Upper lobe of left lung (tissue), 6 donors: ENCODE data around the gene AWAT2. TPM values are rescaled to one million over a fixed set of nuclear protein-coding genes. Genes with fewer than 3 reads are reported as not detected.

Source experiments
- ATAC-seq, 2 donors: fragments of 200-7000 bp; cut with Tn5 transposase; one replicate each; pipeline ENCODE4 v1.9.1; 2022; ENCODE audit warnings: mild to moderate bottlenecking in 2 of 2, moderate library complexity in 2 of 2; ENCODE audit not compliant: low FRiP score in 2 of 2
- DNase-seq, 2 donors: peaks; one replicate each; pipeline ENCODE4 v3.0.0-alpha.2; 2019 to 2020
- H3K27ac ChIP-seq, 4 donors: fragments of 200-600 bp; sonication (generic); one replicate each; pipeline ENCODE4 v1.5.1; 2016 to 2019
- H3K27me3 ChIP-seq, 4 donors: fragments of 200-600 bp; sonication (generic); one replicate each; pipeline ENCODE4 v1.5.1; 2017 to 2019
- H3K36me3 ChIP-seq, 4 donors: fragments of 200-600 bp; sonication (generic); one replicate each; pipeline ENCODE4 v1.5.1; 2016 to 2019
- H3K4me1 ChIP-seq, 4 donors: fragments of 200-600 bp; sonication (generic); one replicate each; pipeline ENCODE4 v1.5.1; 2018 to 2019
- H3K4me3 ChIP-seq, 4 donors: fragments of 200-600 bp; sonication (generic); one replicate each; pipeline ENCODE4 v1.5.1; 2017 to 2019; ENCODE audit warnings: mild to moderate bottlenecking in 2 of 4, moderate library complexity in 1 of 4
- H3K9me3 ChIP-seq, 4 donors: fragments of 200-600 bp; sonication (generic); one replicate each; pipeline ENCODE4 v1.5.1; 2018 to 2019
- CTCF ChIP-seq, 6 experiments: fragments of 450-650 bp in 4 of 6; fragments of 200-600 bp in 2 of 6; sonication (generic) in 2 of 6; IDR thresholded peaks; one replicate each; pipeline ENCODE4 v1.5.1; 2016 to 2019; ENCODE audit warnings: antibody characterized with exemption in 6 of 6
- EP300 ChIP-seq, 4 donors: sonication (generic); formaldehyde crosslinking; IDR thresholded peaks; one replicate each; pipeline ENCODE4 v1.5.1; 2017; ENCODE audit warnings: antibody characterized with exemption in 4 of 4, control low read depth in 2 of 4
- POLR2A ChIP-seq, 4 donors: fragments of 450-650 bp; IDR thresholded peaks; one replicate each; pipeline ENCODE4 v1.5.1; 2016 to 2017; ENCODE audit warnings: antibody characterized with exemption in 4 of 4, mild to moderate bottlenecking in 2 of 4
- POLR2AphosphoS5 ChIP-seq, 2 donors: sonication (generic); formaldehyde crosslinking; IDR thresholded peaks; one replicate each; pipeline ENCODE4 v1.5.1; 2017; ENCODE audit warnings: antibody characterized with exemption in 2 of 2
- WGBS, 2 donors: methylation state at CpG; one replicate each; pipeline ENCODE4 v1.1.5; 2017 to 2018; 5-methylcytosine and 5-hydroxymethylcytosine counted together
- total RNA-seq, 6 donors: library from RNA; depleted of rRNA in 4 of 6; stranded (reverse); fragments of >200 nt in 4 of 6; gene quantifications; one replicate each; pipeline versions ENCODE4 v1.1.0 to v1.2.1, GENCODE V29; 2016 to 2021
- donor health status: DM: no; HTN: no; CAD: no; lungs with moderate emphysema.
- donor health status: DM: no; HTN: yes; CAD: no; lungs with severe emphysema.

Gene AWAT2
- total RNA-seq, 6 donors from 2014 or later = 0.67 TPM; not detected in 5

- WGBS, 2 donors = 29 to 79% methylated on average over 1 to 11 of the region's 11 CpGs
- H3K4me3 ChIP-seq = no peak overlapping the region
- no peak for DNase-seq
- no peak for ATAC-seq
- H3K27ac ChIP-seq = no peak overlapping the region
- no peaks in the 10 kb centered on the region for H3K27me3 ChIP-seq
- no peak for TF ChIP-seq POLR2AphosphoS5 (IDR thresholded peaks at IDR 0.05)
- TF ChIP-seq POLR2A (IDR thresholded peaks at IDR 0.05) = no peak
- no peak for TF ChIP-seq EP300 (IDR thresholded peaks at IDR 0.05)
- TF ChIP-seq CTCF (IDR thresholded peaks at IDR 0.05) = no peak
- no peaks in the 10 kb centered on the region for H3K9me3 ChIP-seq
- no peaks in the 10 kb centered on the region for H3K36me3 ChIP-seq
- H3K4me1 ChIP-seq = no peaks in the 10 kb centered on the region
These were observed 3.3 kb upstream of the AWAT2 start for GRCh38 chrX:70052895-70053615.

GRCh38 chrX:70049406-70049805, 332 bp downstream of the AWAT2 start:
- no peak for DNase-seq
- Histone ChIP-seq H3K4me1 (no peaks in the 10 kb centered on the region), H3K27me3 (no peaks in the 10 kb centered on the region), H3K9me3 (no peaks in the 10 kb centered on the region), H3K4me3 (no peak overlapping the region), H3K27ac (no peak overlapping the region), H3K36me3 (no peaks in the 10 kb centered on the region)
- no peak for ATAC-seq
- no peak for TF ChIP-seq CTCF (IDR thresholded peaks at IDR 0.05)
- no peak for TF ChIP-seq EP300 (IDR thresholded peaks at IDR 0.05)
- no peak for TF ChIP-seq POLR2A (IDR thresholded peaks at IDR 0.05)
- no peak for TF ChIP-seq POLR2AphosphoS5 (IDR thresholded peaks at IDR 0.05)
- 75% methylated on average over 3 of the region's 3 CpGs; no CpG with 5 or more reads in 1 of the 2 donors for WGBS, 2 donors

- TF ChIP-seq POLR2A (IDR thresholded peaks at IDR 0.05) = no peak
- no peak for TF ChIP-seq EP300 (IDR thresholded peaks at IDR 0.05)
- no peak for TF ChIP-seq POLR2AphosphoS5 (IDR thresholded peaks at IDR 0.05)
- TF ChIP-seq CTCF (IDR thresholded peaks at IDR 0.05) = no peak
- no peaks in the 10 kb centered on the region for H3K27me3 ChIP-seq
- no peak overlapping the region for H3K27ac ChIP-seq
- DNase-seq (no peak), ATAC-seq (no peak)
- H3K9me3 ChIP-seq = no peaks in the 10 kb centered on the region
- H3K4me1 ChIP-seq = no peaks in the 10 kb centered on the region
- H3K4me3 ChIP-seq = no peak overlapping the region
- no peaks in the 10 kb centered on the region for H3K36me3 ChIP-seq
These were observed 2.8 kb downstream of the AWAT2 start for GRCh38 chrX:70046978-70047377.

GRCh38 chrX:70044541-70045245, 5.0 kb downstream of the AWAT2 start:
- Histone ChIP-seq H3K36me3 (no peaks in the 10 kb centered on the region), H3K4me3 (no peak overlapping the region), H3K4me1 (no peaks in the 10 kb centered on the region), H3K27me3 (no peaks in the 10 kb centered on the region), H3K27ac (no peak overlapping the region), H3K9me3 (no peaks in the 10 kb centered on the region)
- DNase-seq (no peak), ATAC-seq (no peak)
- WGBS, 2 donors = 60 to 84% methylated on average over 4 of the region's 4 CpGs
- TF ChIP-seq POLR2A (IDR thresholded peaks at IDR 0.05) (no peak), POLR2AphosphoS5 (IDR thresholded peaks at IDR 0.05) (no peak), CTCF (IDR thresholded peaks at IDR 0.05) (no peak), EP300 (IDR thresholded peaks at IDR 0.05) (no peak)
